GM12872 (cell line): Measurements from ENCODE around the gene MRPS18A.

ENCODE experiments used
- CTCF ChIP-seq: IDR thresholded peaks from 3 replicates; pipeline ENCODE4 v1.5.1; 2011; ENCODE audit warnings: low read depth, mild to moderate bottlenecking, low read length, moderate library complexity; ENCODE audit not compliant: insufficient read depth

The MRPS18A gene

GRCh38 chr6:43702534-43703440 is 15.2 kb upstream of the MRPS18A start:
- no peak for TF ChIP-seq CTCF

GRCh38 chr6:43702171-43702533 is 14.6 kb upstream of the MRPS18A start:
- no peak for TF ChIP-seq CTCF

GRCh38 chr6:43699564-43700186 is 12.1 kb upstream of the MRPS18A start:
- TF ChIP-seq CTCF: no peak

GRCh38 chr6:43698584-43699349 is 11.2 kb upstream of the MRPS18A start:
- TF ChIP-seq CTCF: no peak

- no peak for TF ChIP-seq CTCF
Measured at GRCh38 chr6:43697421-43697820, 9.8 kb upstream of the MRPS18A start.

GRCh38 chr6:43695967-43696291 is 8.3 kb upstream of the MRPS18A start:
- no peak for TF ChIP-seq CTCF

- TF ChIP-seq CTCF: no peak
Measured at GRCh38 chr6:43695215-43695966, 7.8 kb upstream of the MRPS18A start.
